ENCODE results near the gene TLR9. TPM values are rescaled to one million over a fixed set of nuclear protein-coding genes. Genes with fewer than 3 reads are reported as not detected.

Gene TLR9
- total RNA-seq, 1 experiment from 2014 or later: not detected

- no TSS peak for BruUV-seq (replicated peaks)
- intact Hi-C loops (cut with micrococcal nuclease; ENCODE audit: unreplicated experiment): no loop called here
- no peak for ATAC-seq
- H3K27me3 ChIP-seq (ENCODE audit: control insufficient read depth, insufficient read depth, low read length): no peaks in the 10 kb centered on the region
- TF ChIP-seq, protein P1, sequence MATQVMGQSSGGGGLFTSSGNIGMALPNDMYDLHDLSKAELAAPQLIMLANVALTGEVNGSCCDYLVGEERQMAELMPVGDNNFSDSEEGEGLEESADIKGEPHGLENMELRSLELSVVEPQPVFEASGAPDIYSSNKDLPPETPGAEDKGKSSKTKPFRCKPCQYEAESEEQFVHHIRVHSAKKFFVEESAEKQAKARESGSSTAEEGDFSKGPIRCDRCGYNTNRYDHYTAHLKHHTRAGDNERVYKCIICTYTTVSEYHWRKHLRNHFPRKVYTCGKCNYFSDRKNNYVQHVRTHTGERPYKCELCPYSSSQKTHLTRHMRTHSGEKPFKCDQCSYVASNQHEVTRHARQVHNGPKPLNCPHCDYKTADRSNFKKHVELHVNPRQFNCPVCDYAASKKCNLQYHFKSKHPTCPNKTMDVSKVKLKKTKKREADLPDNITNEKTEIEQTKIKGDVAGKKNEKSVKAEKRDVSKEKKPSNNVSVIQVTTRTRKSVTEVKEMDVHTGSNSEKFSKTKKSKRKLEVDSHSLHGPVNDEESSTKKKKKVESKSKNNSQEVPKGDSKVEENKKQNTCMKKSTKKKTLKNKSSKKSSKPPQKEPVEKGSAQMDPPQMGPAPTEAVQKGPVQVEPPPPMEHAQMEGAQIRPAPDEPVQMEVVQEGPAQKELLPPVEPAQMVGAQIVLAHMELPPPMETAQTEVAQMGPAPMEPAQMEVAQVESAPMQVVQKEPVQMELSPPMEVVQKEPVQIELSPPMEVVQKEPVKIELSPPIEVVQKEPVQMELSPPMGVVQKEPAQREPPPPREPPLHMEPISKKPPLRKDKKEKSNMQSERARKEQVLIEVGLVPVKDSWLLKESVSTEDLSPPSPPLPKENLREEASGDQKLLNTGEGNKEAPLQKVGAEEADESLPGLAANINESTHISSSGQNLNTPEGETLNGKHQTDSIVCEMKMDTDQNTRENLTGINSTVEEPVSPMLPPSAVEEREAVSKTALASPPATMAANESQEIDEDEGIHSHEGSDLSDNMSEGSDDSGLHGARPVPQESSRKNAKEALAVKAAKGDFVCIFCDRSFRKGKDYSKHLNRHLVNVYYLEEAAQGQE (IDR thresholded peaks at IDR 0.05; ENCODE audit: insufficient read depth in 1 of 2, low read depth in 2 of 2, low read length in 1 of 2): no peak
- TF ChIP-seq POLR2AphosphoS5 (IDR thresholded peaks at IDR 0.05; ENCODE audit: low read depth, low read length): no peak
- no peak for TF ChIP-seq CTCF (IDR thresholded peaks at IDR 0.05)
- no peak for TF ChIP-seq SIN3A (IDR thresholded peaks at IDR 0.05; ENCODE audit: borderline replicate concordance, insufficient read depth, low read depth, low read length)
- no peak for TF ChIP-seq TCF7L2 (IDR thresholded peaks at IDR 0.05; ENCODE audit: low read depth, low read length)
- ChIA-PET POLR2A (no interaction called here), CTCF (no interaction called here)
- no peaks in the 10 kb centered on the region for H3K9me3 ChIP-seq (ENCODE audit: control insufficient read depth, insufficient read depth, low read depth, low read length)
- in situ Hi-C loops (cut with HindIII; ENCODE audit: low pct_unique_long_range_greater_than_20kb, low sequenced_read_pairs): no loop called here
- no peak overlapping the region for H3K27ac ChIP-seq (ENCODE audit: low read length)
- H3K4me1 ChIP-seq (ENCODE audit: control insufficient read depth, insufficient read depth, low read length): no peaks in the 10 kb centered on the region
- peaks cover 37% of the 10 kb centered on the region for H3K36me3 ChIP-seq (ENCODE audit: control insufficient read depth, insufficient read depth, low read length)
- no peak for DNase-seq (ENCODE audit: low read depth, low spot score)
- no peak overlapping the region for H3K4me3 ChIP-seq (ENCODE audit: low read depth in 2 of 2, low read length in 2 of 2)
Observed at GRCh38 chr3:52259035-52259434, 33.6 kb upstream of the TLR9 start.

- no peak for ATAC-seq
- no peak overlapping the region for H3K27ac ChIP-seq (ENCODE audit: low read length)
- no peaks in the 10 kb centered on the region for H3K27me3 ChIP-seq (ENCODE audit: control insufficient read depth, insufficient read depth, low read length)
- in situ Hi-C loops (cut with HindIII; ENCODE audit: low pct_unique_long_range_greater_than_20kb, low sequenced_read_pairs): no loop called here
- BruUV-seq (replicated peaks): no TSS peak
- H3K36me3 ChIP-seq (ENCODE audit: control insufficient read depth, insufficient read depth, low read length): peaks cover 37% of the 10 kb centered on the region
- no peaks in the 10 kb centered on the region for H3K4me1 ChIP-seq (ENCODE audit: control insufficient read depth, insufficient read depth, low read length)
- CTCF ChIA-PET: interaction anchor here (0.6 kb wide), 1 partner anchor 110 kb away, joined by 3 read pairs; no protein-coding TSS in a partner anchor
- H3K4me3 ChIP-seq (ENCODE audit: low read depth in 2 of 2, low read length in 2 of 2): no peak overlapping the region
- DNase-seq (ENCODE audit: low read depth, low spot score): no peak
- no peaks in the 10 kb centered on the region for H3K9me3 ChIP-seq (ENCODE audit: control insufficient read depth, insufficient read depth, low read depth, low read length)
- intact Hi-C loops (cut with micrococcal nuclease; ENCODE audit: unreplicated experiment): no loop called here
- POLR2A ChIA-PET: no interaction called here
- TF ChIP-seq, protein P1 (IDR thresholded peaks at IDR 0.05; ENCODE audit: insufficient read depth in 1 of 2, low read depth in 2 of 2, low read length in 1 of 2): no peak
- TF ChIP-seq SIN3A (IDR thresholded peaks at IDR 0.05; ENCODE audit: borderline replicate concordance, insufficient read depth, low read depth, low read length) (no peak), TCF7L2 (IDR thresholded peaks at IDR 0.05; ENCODE audit: low read depth, low read length) (no peak), CTCF (IDR thresholded peaks at IDR 0.05) (no peak)
Observed at GRCh38 chr3:52257911-52258310, 32.5 kb upstream of the TLR9 start.
